ENCODE data around the gene ZNF470.

The ZNF470 gene

GRCh38 chr19:56611288-56611687 lies 44.0 kb downstream of the ZNF470 start:
- DNase-seq: no peak

DNA sequence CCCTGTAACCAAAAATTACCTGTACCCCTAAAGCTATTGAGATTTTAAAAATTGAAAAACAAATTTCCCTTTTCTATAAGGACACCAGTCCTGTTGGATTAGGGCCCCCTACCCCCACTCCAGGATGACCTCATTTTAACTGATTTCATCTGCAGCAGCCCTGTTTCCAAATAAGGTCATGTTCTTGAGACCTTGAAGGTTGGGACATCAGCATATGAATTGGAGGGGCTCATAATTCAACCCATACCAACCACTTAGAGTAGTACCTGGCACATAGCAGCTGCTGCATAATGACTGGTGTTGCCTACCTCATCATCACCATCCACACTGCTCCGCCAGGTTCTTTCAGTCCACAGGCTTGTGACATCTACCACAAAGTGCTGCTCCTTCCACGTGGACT lies 45.5 kb downstream of the ZNF470 start:
- no peak for DNase-seq

DNA sequence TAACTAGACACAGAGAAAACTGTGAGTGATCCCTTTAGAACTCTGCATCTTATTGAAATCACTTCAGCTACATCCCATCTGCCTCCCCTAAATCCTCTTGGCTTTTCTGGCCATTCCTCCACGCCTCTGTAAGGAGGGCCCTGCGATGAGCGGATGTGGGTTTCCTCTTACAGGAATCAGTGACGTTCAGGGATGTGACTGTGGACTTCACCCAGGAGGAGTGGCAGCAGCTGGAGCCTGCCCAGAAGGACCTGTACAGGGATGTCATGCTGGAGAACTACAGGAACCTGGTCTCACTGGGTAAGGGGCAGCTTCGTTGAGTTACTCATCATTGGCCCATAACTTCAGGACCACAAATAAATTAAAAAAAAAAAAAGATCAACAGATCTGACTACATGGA lies 46.4 kb downstream of the ZNF470 start:
- no peak for DNase-seq

DNA sequence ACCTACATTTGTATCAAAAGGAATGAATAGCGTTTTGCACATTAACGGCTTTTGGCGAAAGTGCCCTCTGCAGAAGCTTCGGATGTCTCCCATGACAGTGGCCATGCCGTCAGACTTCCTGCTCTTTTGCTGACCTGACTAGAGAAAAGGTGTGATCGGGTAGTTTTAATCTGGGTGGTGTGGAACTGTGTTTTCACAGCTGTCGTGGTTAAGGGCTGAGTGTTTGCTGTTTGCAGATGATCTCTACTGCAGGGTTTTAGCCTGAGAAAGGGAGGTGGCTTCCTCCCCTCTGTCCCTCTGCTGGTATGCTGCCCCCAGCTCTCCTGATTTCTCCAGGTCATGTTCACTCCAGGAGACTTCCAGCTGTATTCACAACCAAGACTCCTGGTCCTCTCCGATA lies 50.3 kb downstream of the ZNF470 start:
- DNase-seq: no peak

- no peak for DNase-seq
These were observed 51.9 kb downstream of the ZNF470 start for GRCh38 chr19:56619121-56619520.

DNA sequence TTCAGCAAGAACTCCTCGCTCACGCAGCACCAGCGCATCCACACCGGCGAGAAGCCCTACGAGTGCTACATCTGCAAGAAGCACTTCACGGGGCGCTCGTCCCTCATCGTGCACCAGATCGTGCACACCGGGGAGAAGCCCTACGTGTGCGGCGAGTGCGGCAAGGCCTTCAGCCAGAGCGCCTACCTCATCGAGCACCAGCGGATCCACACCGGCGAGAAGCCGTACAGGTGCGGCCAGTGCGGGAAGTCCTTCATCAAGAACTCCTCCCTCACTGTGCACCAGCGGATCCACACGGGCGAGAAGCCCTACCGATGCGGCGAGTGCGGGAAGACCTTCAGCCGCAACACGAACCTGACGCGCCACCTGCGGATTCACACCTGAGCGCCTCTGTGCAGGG lies 55.1 kb downstream of the ZNF470 start:
- DNase-seq: no peak

DNA sequence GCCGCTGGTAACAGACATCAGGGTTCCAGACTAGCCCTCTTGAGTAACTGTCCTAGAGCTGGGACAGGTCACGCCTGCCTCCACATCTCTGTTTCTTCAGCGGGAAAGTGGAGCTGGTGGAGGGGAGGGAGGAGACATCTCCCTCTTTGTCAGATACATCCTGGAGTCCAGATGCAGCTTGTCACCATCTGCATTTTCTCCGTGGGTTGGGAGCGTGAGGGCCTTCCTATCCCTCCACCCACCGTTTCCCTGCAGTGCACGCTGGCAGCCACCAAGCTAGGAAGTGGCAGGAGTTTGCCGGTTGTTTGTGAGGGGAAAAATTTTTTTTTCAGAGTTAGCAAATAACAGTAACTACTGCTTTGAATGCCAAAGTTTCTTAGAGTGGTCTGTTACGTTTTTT lies 55.7 kb downstream of the ZNF470 start:
- no peak for DNase-seq

DNA sequence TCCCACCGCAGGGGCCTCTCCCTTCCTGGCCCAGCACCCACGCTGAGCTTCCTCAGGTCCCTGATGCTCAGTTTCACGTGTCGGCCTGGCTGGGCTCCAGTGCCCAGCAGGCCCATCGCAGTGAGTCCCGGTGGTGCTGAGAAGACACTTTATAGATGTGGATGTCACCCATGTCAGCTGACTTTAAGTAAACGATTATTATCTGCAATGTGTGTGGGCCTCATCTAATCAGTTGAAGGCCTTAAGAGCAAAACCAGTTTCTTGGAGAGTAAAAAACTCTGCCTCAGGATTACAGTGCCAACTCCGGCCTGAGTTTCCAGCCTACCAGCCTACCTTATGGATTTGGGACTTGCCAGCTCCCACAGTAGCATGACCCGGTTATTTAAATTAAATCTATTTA lies 58.4 kb downstream of the ZNF470 start:
- no peak for DNase-seq

GRCh38 chr19:56633021-56633420 lies 65.8 kb downstream of the ZNF470 start:
- DNase-seq: no peak

DNA sequence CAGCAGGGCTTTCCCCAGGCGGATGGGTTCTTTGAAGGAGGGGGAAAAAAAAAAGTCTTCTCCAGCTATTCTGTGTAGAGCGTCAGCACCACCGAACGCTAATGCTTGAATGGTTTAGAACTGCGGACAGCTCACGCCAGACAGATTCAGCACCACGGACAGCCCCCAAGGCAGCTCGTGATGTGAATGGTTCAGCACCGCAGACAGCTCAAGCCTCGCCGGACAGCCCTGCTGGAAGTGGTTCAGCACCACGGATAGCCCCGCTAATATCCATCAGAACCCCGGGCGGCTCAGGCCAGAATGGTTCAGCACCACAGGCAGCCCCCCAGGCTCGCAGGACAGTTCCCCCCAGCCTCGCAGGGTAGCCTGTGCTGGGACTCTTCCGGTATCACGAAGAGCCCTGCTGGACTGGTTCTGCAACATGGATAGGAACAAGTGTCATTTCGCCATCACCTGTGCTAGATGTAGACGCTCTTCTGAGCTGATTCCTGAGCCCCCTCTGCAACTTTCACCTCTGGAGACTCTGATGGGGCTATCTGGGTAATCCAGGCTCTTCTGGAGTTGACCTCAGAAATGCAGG lies 70.8 kb downstream of the ZNF470 start:
- no peak for DNase-seq

Measured in activated effector memory CD4-positive, alpha-beta T cell treated with Interleukin-2 at 50 U/mL for 16 hours (primary cell).